ENCODE measurements around the gene LCN15. TPM values are rescaled to one million over a fixed set of nuclear protein-coding genes. Genes with fewer than 3 reads are reported as not detected.
"Not testable (repeated sequence)": the region's sequence is repeated elsewhere in the genome, so short reads cannot be mapped to it uniquely, and the experiment has no call there.

The LCN15 gene
- polyA plus RNA-seq, 4 donors, result 0.46 to 38.5 (median 8.8) TPM

DNA sequence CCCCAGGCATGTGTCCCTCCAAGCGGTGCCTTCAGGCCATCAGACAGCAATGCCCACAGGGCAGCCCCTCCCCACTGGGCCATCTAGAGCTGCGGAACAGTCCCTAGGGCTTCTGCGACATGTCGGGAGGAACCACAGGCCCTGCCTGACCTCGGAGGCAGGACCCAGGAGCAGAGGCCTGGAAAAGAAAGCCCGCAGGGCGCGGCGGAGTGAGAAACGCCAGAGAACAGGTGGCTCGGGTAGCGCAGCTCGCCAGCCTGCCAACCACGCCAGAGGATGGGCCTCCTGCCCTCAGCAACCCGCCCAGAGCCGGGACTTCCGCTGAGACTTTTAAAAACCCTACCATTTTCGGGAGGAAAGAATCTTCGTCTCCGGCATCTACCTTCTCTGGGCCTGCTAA, 7.0 kb downstream of the LCN15 start:
- no peak for FAIRE-seq
- WGBS, 3 donors, result 84 to 89% (median 86%) methylated on average over 19 to 20 of the region's 20 CpGs
- Histone ChIP-seq H3K9me3 (ENCODE audit: control insufficient read depth in 2 of 2, insufficient read depth in 1 of 2, low read depth in 1 of 2, low read length in 1 of 2) (peaks cover 0 to 13% of the 10 kb centered on the region in 2 donors), H3K4me3 (ENCODE audit: low read depth in 1 of 3, low read length in 3 of 3) (no peak overlapping the region), H3K36me3 (ENCODE audit: control insufficient read depth in 3 of 3, insufficient read depth in 2 of 3, low read depth in 1 of 3, low read length in 3 of 3) (no peaks in the 10 kb centered on the region), H3K4me1 (ENCODE audit: control insufficient read depth in 3 of 3, insufficient read depth in 2 of 3, low read depth in 1 of 3, low read length in 2 of 3) (no peaks in the 10 kb centered on the region), H3K27ac (ENCODE audit: low read depth in 1 of 3, low read length in 2 of 3) (no peak overlapping the region), H3K27me3 (ENCODE audit: control insufficient read depth in 3 of 3, insufficient read depth in 3 of 3, low read length in 3 of 3) (peaks cover 0 to 2% (median 0%) of the 10 kb centered on the region in 3 donors)
- DNase-seq, result no peak

GRCh38 chr9:136756836-136757235, 7.5 kb downstream of the LCN15 start:
- Histone ChIP-seq H3K36me3 (ENCODE audit: control insufficient read depth in 3 of 3, insufficient read depth in 2 of 3, low read depth in 1 of 3, low read length in 3 of 3) (no peaks in the 10 kb centered on the region), H3K9me3 (ENCODE audit: control insufficient read depth in 2 of 2, insufficient read depth in 1 of 2, low read depth in 1 of 2, low read length in 1 of 2) (peaks cover 0 to 18% of the 10 kb centered on the region in 2 donors), H3K4me3 (ENCODE audit: low read depth in 1 of 3, low read length in 3 of 3) (no peak overlapping the region), H3K27me3 (ENCODE audit: control insufficient read depth in 3 of 3, insufficient read depth in 3 of 3, low read length in 3 of 3) (peaks cover 0 to 2% (median 0%) of the 10 kb centered on the region in 3 donors), H3K4me1 (ENCODE audit: control insufficient read depth in 3 of 3, insufficient read depth in 2 of 3, low read depth in 1 of 3, low read length in 2 of 3) (no peaks in the 10 kb centered on the region), H3K27ac (ENCODE audit: low read depth in 1 of 3, low read length in 2 of 3) (no peak overlapping the region)
- WGBS, 3 donors, result 91 to 96% (median 95%) methylated on average over 18 of the region's 18 CpGs
- FAIRE-seq (no peak), DNase-seq (no peak)

- Histone ChIP-seq H3K36me3 (ENCODE audit: control insufficient read depth in 3 of 3, insufficient read depth in 2 of 3, low read depth in 1 of 3, low read length in 3 of 3) (no peaks in the 10 kb centered on the region), H3K27me3 (ENCODE audit: control insufficient read depth in 3 of 3, insufficient read depth in 3 of 3, low read length in 3 of 3) (peaks cover 0 to 2% (median 0%) of the 10 kb centered on the region in 3 donors), H3K4me3 (ENCODE audit: low read depth in 1 of 3, low read length in 3 of 3) (no peak overlapping the region), H3K9me3 (ENCODE audit: control insufficient read depth in 2 of 2, insufficient read depth in 1 of 2, low read depth in 1 of 2, low read length in 1 of 2) (peaks cover 0 to 23% of the 10 kb centered on the region in 2 donors), H3K4me1 (ENCODE audit: control insufficient read depth in 3 of 3, insufficient read depth in 2 of 3, low read depth in 1 of 3, low read length in 2 of 3) (no peaks in the 10 kb centered on the region), H3K27ac (ENCODE audit: low read depth in 1 of 3, low read length in 2 of 3) (no peak overlapping the region)
- no peak for FAIRE-seq
- no peak for DNase-seq
- 94 to 99% (median 95%) methylated on average over 4 of the region's 4 CpGs for WGBS, 3 donors
Measured at GRCh38 chr9:136756134-136756438, 8.2 kb downstream of the LCN15 start.

DNA sequence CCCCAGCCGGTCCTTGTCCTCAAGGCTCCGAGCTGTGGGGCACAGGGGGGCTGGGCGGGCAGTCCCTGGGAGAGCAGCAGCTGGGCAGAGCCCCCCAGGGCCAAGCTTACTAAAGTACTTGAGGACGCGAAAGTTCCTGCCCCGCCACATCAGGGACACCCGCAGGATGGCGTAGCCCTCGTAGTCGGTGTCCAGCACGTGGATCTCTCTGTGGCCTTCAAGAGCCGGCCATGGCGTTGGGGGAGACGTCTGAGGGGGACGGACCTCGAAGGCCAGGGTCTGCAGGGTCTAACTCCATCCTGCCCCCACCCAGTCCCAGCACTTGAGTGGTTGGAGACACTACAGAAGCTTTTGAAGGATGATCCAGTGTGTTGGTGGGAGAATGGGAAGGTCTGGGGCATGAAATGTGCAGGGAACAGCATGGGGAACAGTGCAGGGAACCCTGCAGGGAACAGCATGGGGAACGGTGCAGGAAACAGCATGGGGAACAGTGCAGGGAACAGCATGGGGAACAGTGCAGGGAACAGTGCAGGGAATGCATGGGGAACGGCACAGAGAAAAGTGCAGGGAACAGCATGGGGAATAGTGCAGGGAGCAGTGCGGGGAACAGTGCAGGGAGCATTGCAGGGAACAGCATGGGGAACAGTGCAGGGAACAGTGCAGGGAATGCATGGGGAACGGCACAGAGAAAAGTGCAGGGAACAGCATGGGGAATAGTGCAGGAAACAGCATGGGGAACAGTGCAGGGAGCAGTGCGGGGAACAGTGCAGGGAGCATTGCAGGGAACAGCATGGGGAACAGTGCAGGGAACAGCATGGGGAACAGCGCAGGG, 8.8 kb downstream of the LCN15 start:
- WGBS, 3 donors, result 86 to 89% (median 88%) methylated on average over 21 to 22 of the region's 22 CpGs
- not testable (repeated sequence) for H3K4me3 ChIP-seq (ENCODE audit: low read depth in 1 of 3, low read length in 3 of 3); H3K36me3 ChIP-seq (ENCODE audit: control insufficient read depth in 3 of 3, insufficient read depth in 2 of 3, low read depth in 1 of 3, low read length in 3 of 3); FAIRE-seq; H3K27ac ChIP-seq (ENCODE audit: low read depth in 1 of 3, low read length in 2 of 3); DNase-seq; H3K4me1 ChIP-seq (ENCODE audit: control insufficient read depth in 3 of 3, insufficient read depth in 2 of 3, low read depth in 1 of 3, low read length in 2 of 3); H3K27me3 ChIP-seq (ENCODE audit: control insufficient read depth in 3 of 3, insufficient read depth in 3 of 3, low read length in 3 of 3)
- H3K9me3 ChIP-seq (ENCODE audit: control insufficient read depth in 2 of 2, insufficient read depth in 1 of 2, low read depth in 1 of 2, low read length in 1 of 2), result peaks cover 0 to 23% of the 10 kb centered on the region in 2 donors

GRCh38 chr9:136754626-136755301, 9.6 kb downstream of the LCN15 start:
- Histone ChIP-seq H3K36me3 (ENCODE audit: control insufficient read depth in 3 of 3, insufficient read depth in 2 of 3, low read depth in 1 of 3, low read length in 3 of 3) (no peaks in the 10 kb centered on the region), H3K27ac (ENCODE audit: low read depth in 1 of 3, low read length in 2 of 3) (no peak overlapping the region), H3K4me3 (ENCODE audit: low read depth in 1 of 3, low read length in 3 of 3) (no peak overlapping the region), H3K4me1 (ENCODE audit: control insufficient read depth in 3 of 3, insufficient read depth in 2 of 3, low read depth in 1 of 3, low read length in 2 of 3) (no peaks in the 10 kb centered on the region), H3K27me3 (ENCODE audit: control insufficient read depth in 3 of 3, insufficient read depth in 3 of 3, low read length in 3 of 3) (peaks cover 0 to 2% (median 0%) of the 10 kb centered on the region in 3 donors), H3K9me3 (ENCODE audit: control insufficient read depth in 2 of 2, insufficient read depth in 1 of 2, low read depth in 1 of 2, low read length in 1 of 2) (peaks cover 0 to 23% of the 10 kb centered on the region in 2 donors)
- 70 to 80% (median 76%) methylated on average over 21 to 24 of the region's 24 CpGs for WGBS, 3 donors
- DNase-seq (no peak), FAIRE-seq (no peak)

GRCh38 chr9:136754059-136754572, 10.2 kb downstream of the LCN15 start:
- no peaks in the 10 kb centered on the region for H3K36me3 ChIP-seq (ENCODE audit: control insufficient read depth in 3 of 3, insufficient read depth in 2 of 3, low read depth in 1 of 3, low read length in 3 of 3)
- peaks cover 0 to 2% (median 0%) of the 10 kb centered on the region in 3 donors for H3K27me3 ChIP-seq (ENCODE audit: control insufficient read depth in 3 of 3, insufficient read depth in 3 of 3, low read length in 3 of 3)
- no peaks in the 10 kb centered on the region for H3K4me1 ChIP-seq (ENCODE audit: control insufficient read depth in 3 of 3, insufficient read depth in 2 of 3, low read depth in 1 of 3, low read length in 2 of 3)
- WGBS, 3 donors, result 58 to 65% (median 62%) methylated on average over 16 to 17 of the region's 17 CpGs
- peaks cover 0 to 23% of the 10 kb centered on the region in 2 donors for H3K9me3 ChIP-seq (ENCODE audit: control insufficient read depth in 2 of 2, insufficient read depth in 1 of 2, low read depth in 1 of 2, low read length in 1 of 2)
- DNase-seq, result no peak
- H3K4me3 ChIP-seq (ENCODE audit: low read depth in 1 of 3, low read length in 3 of 3), result no peak overlapping the region
- no peak overlapping the region for H3K27ac ChIP-seq (ENCODE audit: low read depth in 1 of 3, low read length in 2 of 3)
- FAIRE-seq, result no peak

DNA sequence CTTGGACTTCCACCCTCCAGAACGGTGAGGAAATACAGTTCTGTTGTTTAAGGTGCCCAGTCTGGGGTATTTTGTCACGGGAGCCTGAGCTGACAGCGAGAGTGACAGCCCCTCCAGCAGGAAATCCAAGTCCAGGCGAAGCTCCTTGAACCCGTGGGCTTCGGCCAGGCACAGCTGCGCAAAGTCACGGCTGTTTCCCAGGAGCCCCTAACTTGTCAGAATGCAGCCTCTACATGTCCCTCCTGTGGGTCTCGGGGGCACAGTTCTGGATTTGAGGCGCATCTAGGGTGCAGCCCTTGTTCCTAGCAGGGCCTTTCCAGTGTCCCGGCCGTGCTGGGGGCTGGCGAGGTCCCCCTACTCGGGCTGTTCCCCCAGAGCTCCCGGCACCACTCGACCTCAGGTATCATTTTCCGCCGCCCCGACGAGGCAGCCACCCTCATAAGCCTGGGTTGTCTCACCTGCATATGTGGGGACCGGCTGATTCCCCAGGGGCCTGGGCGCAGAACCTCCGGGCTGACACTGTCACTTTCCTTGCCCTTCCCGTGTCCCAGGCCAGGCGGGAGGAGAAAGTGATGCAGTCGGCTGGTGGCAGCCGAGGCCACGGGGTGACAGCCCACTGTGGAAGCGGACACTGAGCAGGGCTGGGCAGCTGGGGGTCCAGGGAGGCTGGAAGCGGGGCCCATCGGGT, 10.8 kb downstream of the LCN15 start:
- Histone ChIP-seq H3K27ac (ENCODE audit: low read depth in 1 of 3, low read length in 2 of 3) (no peak overlapping the region), H3K36me3 (ENCODE audit: control insufficient read depth in 3 of 3, insufficient read depth in 2 of 3, low read depth in 1 of 3, low read length in 3 of 3) (no peaks in the 10 kb centered on the region), H3K9me3 (ENCODE audit: control insufficient read depth in 2 of 2, insufficient read depth in 1 of 2, low read depth in 1 of 2, low read length in 1 of 2) (peaks cover 0 to 23% of the 10 kb centered on the region in 2 donors), H3K27me3 (ENCODE audit: control insufficient read depth in 3 of 3, insufficient read depth in 3 of 3, low read length in 3 of 3) (peaks cover 0 to 2% (median 0%) of the 10 kb centered on the region in 3 donors), H3K4me3 (ENCODE audit: low read depth in 1 of 3, low read length in 3 of 3) (no peak overlapping the region), H3K4me1 (ENCODE audit: control insufficient read depth in 3 of 3, insufficient read depth in 2 of 3, low read depth in 1 of 3, low read length in 2 of 3) (no peaks in the 10 kb centered on the region)
- DNase-seq (no peak), FAIRE-seq (no peak)
- WGBS, 3 donors, result 83 to 88% (median 87%) methylated on average over 31 of the region's 31 CpGs

- Histone ChIP-seq H3K27me3 (ENCODE audit: control insufficient read depth in 3 of 3, insufficient read depth in 3 of 3, low read length in 3 of 3) (peaks cover 0 to 2% (median 0%) of the 10 kb centered on the region in 3 donors), H3K9me3 (ENCODE audit: control insufficient read depth in 2 of 2, insufficient read depth in 1 of 2, low read depth in 1 of 2, low read length in 1 of 2) (peaks cover 0 to 23% of the 10 kb centered on the region in 2 donors), H3K4me1 (ENCODE audit: control insufficient read depth in 3 of 3, insufficient read depth in 2 of 3, low read depth in 1 of 3, low read length in 2 of 3) (no peaks in the 10 kb centered on the region), H3K27ac (ENCODE audit: low read depth in 1 of 3, low read length in 2 of 3) (no peak overlapping the region), H3K4me3 (ENCODE audit: low read depth in 1 of 3, low read length in 3 of 3) (no peak overlapping the region), H3K36me3 (ENCODE audit: control insufficient read depth in 3 of 3, insufficient read depth in 2 of 3, low read depth in 1 of 3, low read length in 3 of 3) (no peaks in the 10 kb centered on the region)
- FAIRE-seq (no peak), DNase-seq (no peak)
Measured at GRCh38 chr9:136751814-136752213, 12.5 kb downstream of the LCN15 start.
